ENCODE measurements around the gene CNTN6.

GRCh38 chr3:1423566-1424089 lies 330.8 kb downstream of the CNTN6 start:
- TF ChIP-seq CTCF (IDR thresholded peaks at IDR 0.05) (no peak), ZFX (IDR thresholded peaks at IDR 0.05; ENCODE audit: borderline replicate concordance) (no peak)
